Inferior parietal cortex (tissue), 1 donor: ENCODE results near the gene DAND5.
"Not testable (repeated sequence)": the region's sequence is repeated elsewhere in the genome, so short reads cannot be mapped to it uniquely, and the experiment has no call there.

Experiments used
- DNase-seq: peaks from one replicate; pipeline ENCODE4 v3.0.0-alpha.2; 2016; ENCODE audit errors: extremely low spot score

Gene DAND5

DNA sequence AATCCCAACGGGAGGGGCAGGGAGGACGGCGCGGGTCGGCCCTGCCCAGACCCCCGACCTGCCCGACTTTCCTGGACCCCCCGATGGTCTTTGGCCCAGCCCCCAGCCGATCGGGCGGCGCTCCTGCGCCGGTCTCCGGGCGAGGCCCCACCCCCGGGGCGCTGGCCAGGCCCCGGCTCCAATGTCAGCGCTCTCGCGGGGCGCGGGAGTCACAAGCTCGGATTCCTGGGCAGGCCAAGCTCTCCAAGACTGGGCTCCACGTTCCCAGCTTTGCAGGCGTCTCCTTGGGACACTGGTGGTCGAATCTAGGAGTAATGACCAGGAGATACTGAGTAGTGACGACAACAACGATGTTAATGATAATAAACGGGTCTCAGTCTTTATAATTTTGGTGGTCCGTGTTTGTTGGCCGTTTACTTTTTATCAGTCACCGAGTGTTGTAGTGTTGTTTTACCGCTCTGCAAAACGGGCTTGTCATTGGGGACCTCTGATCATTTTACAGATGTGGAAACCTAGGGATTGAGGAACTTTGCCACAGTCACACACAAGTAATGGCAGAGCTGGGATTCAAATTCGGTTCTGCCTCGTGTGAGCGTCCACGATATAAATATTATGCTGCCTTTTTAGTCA, 23.2 kb upstream of the DAND5 start:
- no peak for DNase-seq

DNA sequence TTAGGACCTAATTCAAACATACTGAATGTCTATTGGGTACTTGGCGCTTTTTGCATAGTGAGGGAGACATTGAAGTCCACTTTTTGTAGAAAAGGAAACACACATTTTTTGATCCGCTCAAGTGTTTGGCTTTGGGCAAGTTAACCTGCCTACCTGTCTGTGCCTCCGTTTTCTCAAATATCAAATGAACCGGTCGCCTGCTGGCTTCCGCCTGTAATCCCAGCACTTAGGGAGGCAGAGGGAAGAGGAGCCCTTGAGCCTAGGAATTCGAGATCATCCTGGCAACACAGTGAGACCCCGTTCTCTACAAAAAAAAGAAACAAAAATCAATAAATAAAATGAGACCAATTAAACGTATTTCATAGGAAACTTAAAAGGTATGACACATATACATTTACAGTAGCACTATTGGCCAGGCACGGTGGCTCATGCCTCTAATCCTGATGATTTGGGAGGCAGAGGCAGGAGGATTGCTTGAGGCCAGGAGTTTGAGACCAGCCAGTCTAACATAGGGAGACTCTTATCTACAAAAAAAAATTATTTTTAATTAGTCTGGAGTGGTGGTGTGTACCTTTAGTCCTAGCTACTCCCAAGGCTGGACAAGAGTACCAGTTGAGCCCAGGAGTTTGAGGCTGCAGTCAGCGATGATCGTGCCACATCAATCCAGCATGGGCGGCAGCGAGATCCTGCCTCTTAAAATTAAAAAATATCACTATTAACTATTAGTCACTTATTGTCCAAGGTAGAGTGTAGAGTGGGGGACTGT, 22.5 kb upstream of the DAND5 start:
- no peak for DNase-seq

DNA sequence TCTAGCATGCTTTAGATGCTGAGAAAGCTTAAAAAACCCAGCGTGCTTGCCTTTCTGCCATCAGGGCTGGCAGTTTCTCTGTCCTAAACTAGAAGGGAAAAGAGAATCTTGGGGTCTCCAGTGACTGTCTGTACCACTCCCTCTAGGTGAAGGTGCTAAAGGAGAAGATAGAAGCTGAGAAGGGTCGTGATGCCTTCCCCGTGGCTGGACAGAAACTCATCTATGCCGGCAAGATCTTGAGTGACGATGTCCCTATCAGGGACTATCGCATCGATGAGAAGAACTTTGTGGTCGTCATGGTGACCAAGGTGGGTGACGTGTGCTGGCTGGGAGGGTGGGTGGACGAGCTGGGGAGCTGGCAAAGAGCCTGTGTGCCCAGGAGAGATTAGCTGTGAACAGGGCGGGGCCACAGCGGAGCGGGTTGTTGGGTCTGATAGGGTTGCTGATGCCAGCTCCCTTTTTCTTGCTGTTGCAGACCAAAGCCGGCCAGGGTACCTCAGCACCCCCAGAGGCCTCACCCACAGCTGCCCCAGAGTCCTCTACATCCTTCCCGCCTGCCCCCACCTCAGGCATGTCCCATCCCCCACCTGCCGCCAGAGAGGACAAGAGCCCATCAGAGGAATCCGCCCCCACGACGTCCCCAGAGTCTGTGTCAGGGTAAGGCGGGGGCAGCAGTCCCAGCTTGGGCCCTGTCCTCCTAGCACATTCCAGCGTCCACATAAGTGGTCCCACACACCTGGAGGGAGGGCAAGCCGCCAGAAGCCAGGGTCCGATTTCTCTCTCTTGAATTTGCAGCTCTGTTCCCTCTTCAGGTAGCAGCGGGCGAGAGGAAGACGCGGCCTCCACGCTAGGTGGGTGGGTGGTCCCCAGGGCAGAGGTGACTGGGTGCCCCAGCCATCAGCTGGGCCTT, 21.4 kb upstream of the DAND5 start:
- DNase-seq: no peak

DNA sequence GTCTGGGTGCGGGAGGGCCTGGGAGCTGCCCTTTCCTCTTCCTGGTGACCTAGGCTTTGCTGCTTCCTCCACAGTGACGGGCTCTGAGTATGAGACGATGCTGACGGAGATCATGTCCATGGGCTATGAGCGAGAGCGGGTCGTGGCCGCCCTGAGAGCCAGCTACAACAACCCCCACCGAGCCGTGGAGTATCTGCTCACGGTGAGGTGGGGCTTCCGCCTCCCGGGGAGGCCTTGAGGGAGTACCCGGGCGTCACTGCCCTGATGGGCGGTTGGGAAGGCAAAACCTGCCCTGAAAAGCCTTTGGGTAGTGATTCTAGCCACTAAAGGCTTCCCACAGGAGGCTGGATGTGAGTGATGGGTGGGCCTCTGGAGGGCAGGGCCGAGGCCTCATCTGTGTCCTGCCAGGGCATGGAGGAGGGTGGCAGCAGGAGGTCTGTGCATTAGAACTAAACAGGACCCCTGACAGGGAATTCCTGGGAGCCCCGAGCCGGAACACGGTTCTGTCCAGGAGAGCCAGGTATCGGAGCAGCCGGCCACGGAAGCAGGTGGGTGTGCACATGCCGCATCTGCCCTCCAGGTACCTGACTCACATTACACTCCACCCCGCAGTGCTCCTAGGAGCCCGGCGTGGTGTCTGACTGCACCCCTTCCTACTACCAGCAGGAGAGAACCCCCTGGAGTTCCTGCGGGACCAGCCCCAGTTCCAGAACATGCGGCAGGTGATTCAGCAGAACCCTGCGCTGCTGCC, 20.6 kb upstream of the DAND5 start:
- no peak for DNase-seq

DNA sequence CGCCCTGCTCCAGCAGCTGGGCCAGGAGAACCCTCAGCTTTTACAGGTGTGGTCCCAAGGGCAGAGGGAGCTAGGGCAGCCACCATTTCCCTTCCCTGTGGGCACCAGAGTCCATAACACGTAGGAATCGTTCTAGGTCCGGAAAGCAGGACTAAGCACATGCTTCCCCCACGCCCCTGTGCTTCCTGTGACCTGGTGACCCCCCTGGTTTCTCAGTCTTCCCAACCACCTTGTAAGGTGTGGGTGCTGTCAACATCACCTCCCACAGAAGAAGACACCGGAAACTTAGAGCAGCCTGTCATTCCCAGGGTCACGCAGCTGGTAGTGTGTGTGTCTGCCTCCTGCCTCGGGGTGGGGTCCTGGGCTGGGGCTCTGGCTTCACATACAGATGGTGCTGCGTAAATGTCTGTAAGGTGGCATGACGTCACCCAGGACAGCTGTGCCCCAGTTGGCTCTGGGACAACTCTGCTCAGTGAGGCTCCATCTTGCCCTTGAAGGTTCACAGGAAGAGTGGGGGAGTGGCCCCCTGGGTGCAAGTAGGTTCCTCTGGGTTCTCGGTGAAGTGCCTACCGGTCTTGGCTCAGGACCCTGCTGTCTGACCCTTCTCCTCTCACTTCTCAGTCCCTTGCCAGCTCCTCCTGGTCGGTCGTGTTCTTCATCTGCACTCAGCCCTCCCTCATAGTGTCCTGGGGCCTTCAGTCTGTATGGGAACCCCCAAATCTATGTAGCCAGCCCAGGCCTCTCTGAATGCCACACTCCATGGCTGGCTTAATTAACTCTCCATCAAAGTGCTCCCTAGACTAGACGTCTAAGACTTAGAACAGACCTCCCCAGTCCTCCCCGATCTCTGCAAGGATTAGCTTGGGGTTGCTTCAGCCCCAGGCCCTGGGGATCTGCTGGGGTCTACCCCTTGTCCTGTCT, 19.8 kb upstream of the DAND5 start:
- DNase-seq: no peak

DNA sequence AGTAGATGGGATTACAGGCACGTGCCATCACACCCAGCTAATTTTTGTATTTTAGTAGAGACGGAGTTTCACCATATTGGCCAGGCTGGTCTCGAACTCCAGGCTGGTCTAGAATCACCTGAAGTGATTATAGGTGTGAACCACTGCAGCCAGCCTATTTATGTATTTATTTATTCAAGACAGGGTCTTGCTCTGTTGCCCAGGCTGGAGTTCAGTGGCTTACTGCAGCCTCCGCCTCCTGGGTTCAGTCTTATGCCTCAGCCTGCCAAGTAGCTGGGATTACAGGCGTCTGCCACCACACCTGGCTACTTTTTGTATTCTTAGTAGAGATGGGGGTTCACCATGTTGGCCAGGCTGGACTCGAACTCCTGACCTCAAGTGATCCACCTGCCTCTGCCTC, 17.3 kb upstream of the DAND5 start:
- not testable (repeated sequence) for DNase-seq

DNA sequence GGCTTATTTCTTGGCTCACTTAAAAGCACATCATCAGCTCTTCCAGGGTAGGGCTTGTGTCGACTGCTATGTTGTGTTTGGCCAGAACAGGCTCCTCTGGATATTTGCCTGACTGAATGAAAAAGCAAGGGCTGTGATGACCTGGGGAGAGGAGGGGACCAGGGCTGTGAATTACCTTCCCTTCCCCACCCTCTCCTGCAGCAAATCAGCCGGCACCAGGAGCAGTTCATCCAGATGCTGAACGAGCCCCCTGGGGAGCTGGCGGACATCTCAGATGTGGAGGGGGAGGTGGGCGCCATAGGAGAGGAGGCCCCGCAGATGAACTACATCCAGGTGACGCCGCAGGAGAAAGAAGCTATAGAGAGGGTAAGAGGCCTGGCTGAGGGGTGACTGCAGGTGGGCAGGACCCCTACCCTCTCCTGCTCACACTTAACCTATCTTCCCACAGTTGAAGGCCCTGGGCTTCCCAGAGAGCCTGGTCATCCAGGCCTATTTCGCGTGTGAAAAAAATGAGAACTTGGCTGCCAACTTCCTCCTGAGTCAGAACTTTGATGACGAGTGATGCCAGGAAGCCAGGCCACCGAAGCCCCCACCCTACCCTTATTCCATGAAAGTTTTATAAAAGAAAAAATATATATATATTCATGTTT, 16.8 kb upstream of the DAND5 start:
- no peak for DNase-seq

DNA sequence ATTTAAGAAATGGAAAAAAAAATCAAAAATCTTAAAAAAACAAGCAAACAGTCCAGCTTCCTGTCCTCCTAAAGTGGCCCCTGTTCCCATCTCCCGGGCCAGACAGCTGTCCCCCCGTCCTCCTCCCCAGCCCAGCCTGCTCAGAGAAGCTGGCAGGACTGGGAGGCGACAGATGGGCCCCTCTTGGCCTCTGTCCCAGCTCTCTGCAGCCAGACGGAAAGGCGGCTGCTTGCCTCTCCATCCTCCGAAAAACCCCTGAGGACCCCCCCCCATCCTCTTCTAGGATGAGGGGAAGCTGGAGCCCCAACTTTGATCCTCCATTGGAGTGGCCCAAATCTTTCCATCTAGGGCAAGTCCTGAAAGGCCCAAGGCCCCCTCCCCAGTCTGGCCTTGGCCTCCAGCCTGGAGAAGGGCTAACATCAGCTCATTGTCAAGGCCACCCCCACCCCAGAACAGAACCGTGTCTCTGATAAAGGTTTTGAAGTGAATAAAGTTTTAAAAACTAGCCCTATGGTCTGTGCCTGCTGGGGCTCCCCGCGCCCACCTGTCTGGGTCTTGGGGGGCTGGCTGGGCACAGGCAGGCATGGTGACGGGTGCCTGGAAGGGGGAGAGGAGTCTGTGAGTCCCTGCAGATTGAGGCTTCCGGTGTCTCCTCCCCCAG, 16.1 kb upstream of the DAND5 start:
- no peak for DNase-seq

DNA sequence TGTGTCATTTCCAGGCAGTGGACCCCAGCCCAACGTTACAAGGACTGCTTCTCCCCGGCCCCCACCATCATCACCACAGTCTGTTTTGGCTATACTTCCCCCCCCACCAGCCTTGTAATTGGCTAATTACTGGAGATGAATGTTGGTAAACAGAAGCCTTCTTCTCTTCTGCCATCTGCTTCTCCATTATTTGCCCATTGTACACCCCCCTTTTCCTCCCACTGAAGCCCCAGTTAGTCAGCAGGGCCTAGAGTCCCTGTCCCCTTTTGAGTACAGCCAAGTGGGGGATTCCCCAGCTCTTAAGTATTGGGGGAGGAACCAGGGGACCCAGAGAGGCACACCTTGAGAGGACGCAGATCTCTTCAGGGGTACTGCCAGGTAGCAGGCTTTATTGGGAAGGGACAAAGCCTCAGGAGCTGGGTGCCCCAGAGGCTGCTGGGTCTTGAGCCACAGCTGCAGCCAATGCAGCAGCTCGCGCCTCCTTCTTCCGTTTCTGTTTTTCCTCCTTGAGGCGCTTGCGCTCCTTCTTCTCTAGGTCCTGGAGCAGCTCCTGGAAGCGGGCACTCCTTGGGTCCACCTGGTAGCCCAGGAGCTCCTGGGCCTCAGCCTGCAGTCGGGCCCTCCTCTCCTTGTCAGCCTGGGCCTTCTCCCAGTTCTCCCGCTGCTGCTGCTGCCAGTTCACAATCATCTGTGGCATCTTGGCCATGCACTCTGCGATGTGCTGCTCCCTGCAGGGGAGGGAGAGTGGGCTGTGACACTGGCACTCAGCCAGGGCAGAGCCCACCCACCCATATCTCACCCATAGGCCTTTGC, 15.4 kb upstream of the DAND5 start:
- DNase-seq: no peak

DNA sequence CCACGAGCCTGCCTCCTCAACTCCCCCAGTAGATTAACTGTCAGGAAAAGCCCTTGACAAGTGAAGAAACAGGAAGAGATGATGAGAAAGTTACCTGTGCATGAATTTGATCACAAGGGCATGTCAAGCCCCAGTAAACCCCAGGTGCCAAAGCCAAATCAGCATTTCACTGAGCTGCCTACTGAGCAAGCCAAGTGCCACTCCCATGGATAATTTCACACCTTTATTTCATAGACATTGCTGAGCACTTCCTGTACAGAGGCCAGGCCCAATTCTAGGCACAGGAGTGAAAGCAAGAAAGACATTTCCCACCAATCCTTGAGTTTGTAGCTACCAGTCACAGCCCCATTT, 14.8 kb upstream of the DAND5 start:
- DNase-seq: no peak

DNA sequence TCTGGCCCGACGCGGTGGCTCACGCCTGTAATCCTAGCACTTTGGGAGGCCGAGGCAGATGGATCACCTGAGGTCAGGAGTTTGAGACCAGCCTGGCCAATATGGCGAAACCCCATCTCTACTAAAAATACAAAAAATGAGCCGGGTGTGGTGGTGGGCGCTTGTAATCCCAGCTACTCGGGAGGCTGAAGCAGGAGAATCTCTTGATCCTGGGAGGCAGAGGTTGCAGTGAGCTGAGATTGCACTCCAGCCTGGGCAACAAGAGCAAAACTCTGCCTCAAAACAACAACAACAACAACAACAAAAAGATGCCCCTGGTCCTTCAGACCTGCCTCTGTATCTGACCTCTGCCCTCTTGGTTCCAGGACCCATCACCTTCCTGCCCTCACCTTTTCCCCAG, 13.8 kb upstream of the DAND5 start:
- DNase-seq: not testable (repeated sequence)

DNA sequence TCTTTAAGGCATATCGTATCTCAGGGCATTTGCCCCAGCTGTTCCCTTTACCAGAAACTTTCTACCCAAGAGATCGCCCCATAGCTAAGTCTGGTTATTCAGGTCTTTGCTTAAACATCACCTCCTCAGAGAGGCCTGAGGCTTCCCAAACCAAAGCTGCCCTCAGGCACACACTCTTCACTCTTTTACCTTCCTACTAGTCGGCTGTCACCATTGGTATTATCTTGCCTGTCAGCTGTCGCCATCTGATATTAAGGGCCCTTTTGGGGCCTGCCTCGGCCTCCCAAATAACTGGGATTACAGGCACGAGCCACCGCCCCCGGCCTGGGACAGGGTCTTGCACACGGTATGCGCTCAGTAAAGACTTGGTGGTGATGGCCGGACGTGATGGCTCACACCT, 13.4 kb upstream of the DAND5 start:
- DNase-seq: no peak

DNA sequence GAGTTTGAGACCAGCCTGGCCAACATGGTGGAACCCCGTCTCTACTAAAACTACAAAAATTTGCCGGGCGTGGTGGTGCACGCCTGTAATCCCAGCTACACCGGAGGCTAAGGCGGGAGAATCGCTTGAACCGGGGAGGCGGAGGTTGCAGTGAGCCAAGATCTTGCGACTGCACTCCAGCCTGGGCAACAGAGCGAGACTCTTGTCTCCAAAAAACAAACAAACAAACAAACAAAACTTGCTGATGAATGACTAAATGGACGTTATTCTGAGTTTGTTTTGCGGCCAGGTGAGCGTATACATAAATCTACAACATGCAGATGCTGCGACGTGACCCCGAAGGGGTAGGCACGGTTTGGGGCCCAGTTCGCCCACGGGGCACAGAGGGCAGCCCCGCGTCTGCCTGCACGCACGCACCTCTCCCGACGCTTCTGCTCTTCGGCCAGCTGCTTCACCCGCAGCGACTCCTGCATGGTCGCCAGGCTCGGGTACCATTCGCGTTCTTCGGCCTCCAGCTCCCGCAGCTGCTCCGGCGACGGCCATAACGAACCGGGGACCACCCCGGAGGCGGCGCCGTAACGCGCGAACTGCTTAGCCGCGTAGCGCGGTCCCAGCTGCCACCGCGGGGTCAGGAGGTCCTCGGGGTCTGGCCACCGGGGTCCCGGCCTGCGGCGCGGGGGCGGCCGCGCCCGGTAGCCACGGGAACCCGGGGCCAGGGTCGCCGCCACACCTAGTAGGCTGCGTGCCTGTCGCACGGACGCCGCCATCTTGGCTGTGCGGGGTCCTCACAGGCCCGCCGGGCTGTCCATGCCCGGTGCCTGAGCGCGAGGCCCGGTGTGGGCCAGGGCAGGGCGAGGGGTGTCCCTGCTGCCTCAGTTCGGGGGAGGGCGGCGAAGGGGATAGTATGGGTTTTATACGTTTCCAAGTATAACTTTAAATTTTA, 12.7 kb upstream of the DAND5 start, which contains the start of gene GADD45GIP1:
TSS of gene GADD45GIP1 (minus strand) at position 778 of the 943 bp plus-strand sequence. CDS start at position 767, 11 bp downstream.
- peak; percentile 67 for DNase-seq

DNA sequence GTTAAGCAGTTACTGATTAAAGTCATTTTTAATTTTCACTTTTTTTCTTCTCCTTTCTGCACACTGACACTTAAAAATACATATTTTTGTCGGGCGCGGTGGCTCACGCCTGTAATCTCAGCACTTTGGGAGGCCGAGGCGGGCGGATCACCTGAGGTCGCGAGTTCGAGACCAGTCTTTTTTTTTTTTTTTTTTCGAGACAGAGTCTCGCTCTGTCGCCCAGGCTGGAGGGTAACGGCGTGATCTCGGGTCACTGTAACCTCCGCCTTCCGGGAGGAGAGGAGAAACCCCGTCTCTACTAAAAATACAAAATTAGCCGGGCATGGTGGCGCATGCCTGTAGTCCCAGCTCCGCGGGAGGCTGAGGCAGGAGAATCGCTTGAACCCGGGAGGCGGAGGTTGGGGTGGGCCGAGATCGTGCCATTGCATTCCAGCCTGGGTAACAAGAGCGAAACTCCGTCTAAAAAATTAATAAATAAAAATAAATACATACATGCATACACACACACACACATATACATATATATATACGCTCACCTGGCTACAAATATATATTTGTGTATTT, 11.9 kb upstream of the DAND5 start:
- not testable (repeated sequence) for DNase-seq

DNA sequence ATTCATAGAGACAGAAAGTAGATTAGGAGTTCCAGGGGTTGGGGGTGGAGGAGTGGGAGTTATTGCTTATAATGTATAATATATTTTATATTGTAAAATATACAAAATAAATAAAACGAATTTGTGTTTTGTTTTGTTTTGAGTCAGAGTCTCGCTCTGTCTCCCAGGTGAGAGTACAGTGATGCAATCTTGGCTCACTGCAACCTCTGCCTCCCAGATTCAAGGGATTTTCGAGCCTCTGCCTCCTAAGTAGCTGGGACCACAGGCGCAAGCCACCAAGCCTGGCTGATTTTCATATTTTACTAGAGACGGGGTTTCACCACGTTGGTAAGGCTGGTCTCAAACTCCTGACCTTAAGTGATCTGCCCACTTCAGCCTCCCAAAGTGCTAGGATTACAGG, 9.9 kb upstream of the DAND5 start:
- no peak for DNase-seq

DNA sequence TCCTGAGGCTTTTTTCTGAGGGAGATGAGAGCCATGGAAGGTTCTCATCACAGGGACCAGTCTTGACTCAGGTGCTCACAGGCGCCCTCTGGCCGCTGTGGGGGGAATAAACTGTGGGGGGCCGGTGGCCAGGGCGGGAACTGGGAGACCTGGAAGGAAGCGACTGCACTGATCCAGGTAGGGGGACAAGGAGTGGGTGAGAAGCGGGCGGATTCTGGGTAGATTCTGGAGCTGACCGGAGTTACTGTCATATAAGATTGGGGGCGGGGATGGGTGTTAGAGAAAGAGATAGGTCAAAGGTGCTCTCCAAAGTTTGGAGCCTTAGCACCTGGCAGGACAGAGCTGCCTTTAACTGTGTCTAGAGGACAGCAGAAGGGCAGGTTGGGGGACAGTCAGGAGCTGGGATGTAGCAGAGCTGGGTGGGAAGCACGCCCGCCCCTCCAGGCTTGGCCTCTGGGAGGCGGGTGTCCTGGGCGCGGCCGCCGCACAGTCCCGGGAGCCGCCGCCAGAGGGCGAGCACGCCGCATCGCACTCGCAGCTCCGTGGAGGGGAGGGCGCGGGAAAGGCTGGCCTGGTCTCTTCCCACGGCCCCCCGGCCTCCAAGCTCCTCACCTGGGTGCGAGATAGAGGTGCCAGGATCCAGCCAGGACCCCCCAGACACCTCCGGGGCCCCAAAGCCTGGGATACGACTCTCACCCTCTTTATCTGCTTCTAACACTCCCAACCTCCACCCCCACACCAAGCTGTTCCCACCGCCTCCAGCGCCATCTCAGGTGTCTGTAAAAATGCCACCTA, 4.2 kb upstream of the DAND5 start:
- peak; percentile 76 for DNase-seq

DNA sequence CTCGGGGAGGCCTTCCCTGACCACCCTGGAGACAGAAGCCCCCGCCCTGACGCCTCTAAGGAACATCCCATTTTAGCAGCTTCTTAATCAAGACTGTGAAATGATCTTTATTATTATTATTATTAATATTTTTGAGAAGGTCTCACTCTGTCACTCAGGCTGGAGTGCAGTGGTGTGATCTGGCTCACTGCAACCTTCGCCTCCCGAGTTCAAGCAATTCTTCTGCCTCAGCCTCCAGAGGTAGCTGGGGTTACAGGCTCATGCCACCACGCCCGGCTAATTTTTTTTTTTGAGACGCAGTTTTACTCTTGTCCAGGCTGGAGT, 3.6 kb upstream of the DAND5 start:
- no peak for DNase-seq
